GM12878 (cell line): ENCODE measurements around the gene IFI6. TPM values are rescaled to one million over a fixed set of nuclear protein-coding genes. Genes with fewer than 3 reads are reported as not detected.
A peak's percentile ranks its signal among the peaks of the same experiment; 100 is the strongest.

Experiments used
- ATAC-seq: fragments of 200-7000 bp; cut with Tn5 transposase; 3 replicates; pipeline ENCODE4 v1.9.1; 2020; ENCODE audit warnings: mild to moderate bottlenecking, moderate library complexity
- BruUV-seq: library from RNA; stranded (reverse); fragments of 400-500 nt; replicated peaks from 2 replicates; lab custom pipeline; 2021; lab: Mats Ljungman, UMichigan
- CTCF ChIA-PET: fragments of 300-600 bp; sonication (Branson Sonifier 250); formaldehyde crosslinking; extraction: SDS; loops from one replicate; lab custom pipeline; 2021; ENCODE audit warnings: inconsistent platforms; lab: Yijun Ruan, JAX
- POLR2A ChIA-PET: fragments of 350-600 bp; formaldehyde crosslinking; extraction: SDS; loops from one replicate; lab custom pipeline; 2021; ENCODE audit warnings: inconsistent platforms; lab: Charles Lee
- RAD21 ChIA-PET: fragments of 300-600 bp; sonication (Branson Sonifier 250); formaldehyde crosslinking; loops from one replicate; lab custom pipeline; 2023; ENCODE audit warnings: antibody characterized with exemption; ENCODE audit not compliant: unreplicated experiment; lab: Charles Lee
- SMC1A ChIA-PET: fragments of 300-600 bp; sonication (Branson Sonifier 250); formaldehyde crosslinking; loops from one replicate; lab custom pipeline; 2023; ENCODE audit not compliant: unreplicated experiment, uncharacterized antibody; lab: Charles Lee
- DNase-seq: peaks from one replicate; pipeline ENCODE4 v3.0.0-alpha.2; 2011; ENCODE audit warnings: low read depth, low spot score
- FAIRE-seq: peaks from 3 replicates; lab custom pipeline; 2011; peaks lifted over from hg19 to GRCh38; lab: Jason Lieb, UNC
- H2AFZ ChIP-seq: 2 replicates; pipeline ENCODE4 v1.6.0; 2011; ENCODE audit warnings: low read depth, low read length, control low read depth; ENCODE audit not compliant: control insufficient read depth
- H3K27ac ChIP-seq: 2 replicates; pipeline ENCODE4 v1.5.1; 2011; ENCODE audit warnings: control low read depth; ENCODE audit not compliant: control insufficient read depth, insufficient read depth
- H3K27me3 ChIP-seq, 2 experiments: replicated peaks in 1 of 2; 2 replicates each; pipeline versions ENCODE4 v1.6.0 to v1.6.1; 2011; ENCODE audit warnings: low read length in 1 of 2; ENCODE audit not compliant: control insufficient read depth in 2 of 2, insufficient read depth in 2 of 2
- H3K36me3 ChIP-seq, 2 experiments: 2 replicates each; pipeline ENCODE4 v1.5.1; 2011; ENCODE audit warnings: low read length in 1 of 2; ENCODE audit not compliant: control insufficient read depth in 2 of 2, insufficient read depth in 2 of 2
- H3K4me1 ChIP-seq: 2 replicates; pipeline ENCODE4 v1.6.1; 2011; ENCODE audit warnings: mild to moderate bottlenecking, low read length, moderate library complexity, mixed read lengths; ENCODE audit not compliant: control insufficient read depth, insufficient read depth
- H3K4me2 ChIP-seq: 2 replicates; pipeline ENCODE4 v1.6.0; 2011; ENCODE audit warnings: control low read depth; ENCODE audit not compliant: control insufficient read depth, insufficient read depth
- H3K4me3 ChIP-seq: fragments of 200-600 bp; sonication (generic); 2 replicates; pipeline ENCODE4 v1.5.1; 2016
- H3K79me2 ChIP-seq: 2 replicates; pipeline ENCODE4 v1.6.0; 2011; ENCODE audit warnings: low read length; ENCODE audit not compliant: control insufficient read depth, insufficient read depth
- H3K9ac ChIP-seq: 2 replicates; pipeline ENCODE4 v1.8.0; 2011; ENCODE audit warnings: low read length, control low read depth, mixed read lengths; ENCODE audit not compliant: control insufficient read depth, insufficient read depth
- H3K9me3 ChIP-seq: replicated peaks from 3 replicates; pipeline ENCODE4 v1.5.1; 2011; ENCODE audit warnings: mild to moderate bottlenecking, low read length; ENCODE audit not compliant: control insufficient read depth, insufficient read depth
- H4K20me1 ChIP-seq: 2 replicates; pipeline ENCODE4 v1.6.0; 2011; ENCODE audit not compliant: control insufficient read depth, insufficient read depth
- ATF7 ChIP-seq: fragments of 450-650 bp; IDR thresholded peaks from 2 replicates; pipeline ENCODE4 v1.6.1; 2016; ENCODE audit warnings: low read depth, mild to moderate bottlenecking
- BCL11A ChIP-seq: IDR thresholded peaks from 2 replicates; pipeline ENCODE4 v1.6.1; 2011; ENCODE audit warnings: low read depth, low read length
- BRCA1 ChIP-seq: IDR thresholded peaks from 2 replicates; pipeline ENCODE4 v1.6.1; 2011; ENCODE audit warnings: low read depth, low read length, improper control_type of control experiment
- CREM ChIP-seq: IDR thresholded peaks from 2 replicates; pipeline ENCODE4 v1.6.1; 2014; ENCODE audit warnings: antibody characterized with exemption, low read depth
- EP300 ChIP-seq, 2 experiments: fragments of 150-350 bp in 1 of 2; IDR thresholded peaks; 2 replicates each; pipeline ENCODE4 v1.6.1; 2011 to 2012; ENCODE audit warnings: low read depth in 2 of 2, low read length in 2 of 2, borderline replicate concordance in 1 of 2, improper control_type of control experiment in 1 of 2, inconsistent platforms in 1 of 2; ENCODE audit not compliant: control insufficient read depth in 1 of 2
- GATAD2B ChIP-seq: fragments of 450-650 bp; conservative IDR thresholded peaks from 2 replicates; pipeline ENCODE4 v1.6.1; 2017; ENCODE audit warnings: low read depth, mild to moderate bottlenecking, moderate library complexity
- HCFC1 ChIP-seq: fragments of 150-350 bp; IDR thresholded peaks from 2 replicates; pipeline ENCODE4 v1.6.1; 2014; ENCODE audit warnings: low read length
- HDGF ChIP-seq: fragments of 450-650 bp; IDR thresholded peaks from 2 replicates; pipeline ENCODE4 v1.6.1; 2016; ENCODE audit warnings: antibody characterized with exemption
- IKZF1 ChIP-seq: fragments of 450-650 bp; conservative IDR thresholded peaks from 2 replicates; pipeline ENCODE4 v1.6.1; 2017; ENCODE audit warnings: antibody characterized with exemption, mild to moderate bottlenecking
- JUNB ChIP-seq: IDR thresholded peaks from 2 replicates; pipeline ENCODE4 v1.6.1; 2016; ENCODE audit warnings: antibody characterized with exemption, mild to moderate bottlenecking
- MXI1 ChIP-seq: fragments of 150-350 bp; IDR thresholded peaks from 2 replicates; pipeline ENCODE4 v1.6.1; 2011; ENCODE audit warnings: low read depth, mild to moderate bottlenecking, inconsistent platforms, low read length, improper control_type of control experiment
- MYB ChIP-seq: fragments of 150-350 bp; IDR thresholded peaks from 2 replicates; pipeline ENCODE4 v1.6.1; 2014; ENCODE audit warnings: mild to moderate bottlenecking, low read depth, low read length, borderline replicate concordance
- NBN ChIP-seq: fragments of 450-650 bp; IDR thresholded peaks from 2 replicates; pipeline ENCODE4 v1.6.1; 2016
- POLR2A ChIP-seq: IDR thresholded peaks from 2 replicates; pipeline ENCODE4 v1.6.1; 2011; ENCODE audit warnings: low read depth, mild to moderate bottlenecking, low read length
- RAD51 ChIP-seq: fragments of 450-650 bp; IDR thresholded peaks from 2 replicates; pipeline ENCODE4 v1.6.1; 2016; ENCODE audit warnings: moderate library complexity, mild to moderate bottlenecking, inconsistent platforms
- RBBP5 ChIP-seq: fragments of 200-600 bp; sonication (generic); conservative IDR thresholded peaks from 2 replicates; pipeline ENCODE4 v1.6.1; 2016
- SMAD5 ChIP-seq: IDR thresholded peaks from 2 replicates; pipeline ENCODE4 v1.6.1; 2016; ENCODE audit warnings: antibody characterized with exemption, low read depth
- ZBED1 ChIP-seq: IDR thresholded peaks from 2 replicates; pipeline ENCODE4 v1.6.1; 2016; ENCODE audit warnings: borderline replicate concordance
- WGBS: methylation state at CpG from one replicate; pipeline ENCODE4 v1.1.6; 2016; ENCODE audit warnings: low lambda C conversion rate; ENCODE audit not compliant: insufficient replicate concordance, insufficient coverage; ENCODE audit errors: missing lambda C conversion rate; 5-methylcytosine and 5-hydroxymethylcytosine counted together
- in situ Hi-C: fragments of 300-500 bp; cut with MboI; formaldehyde crosslinking; loops from 9 replicates; pipeline ENCODE4 v1.14.3; 2018; ENCODE audit warnings: mixed read lengths
- intact Hi-C: fragments of 100-400 bp; cut with micrococcal nuclease; formaldehyde crosslinking; loops from one replicate; pipeline ENCODE4 v1.14.2; 2022; ENCODE audit not compliant: unreplicated experiment
- polyA plus RNA-seq, 11 experiments: library from polyadenylated mRNA; depleted of rRNA in 4 of 11; unstranded in 6 of 11; stranded (reverse) in 5 of 11; fragments of >200 nt; fragmentation: Nextera tagmentation in 4 of 11; fragmentation: Illumina TruSeq in 1 of 11; extraction: Ambion mirVana in 4 of 11; extraction: Trizol in 1 of 11; gene quantifications; 1 replicate in 1 of 11; 2 replicates in 10 of 11; pipeline versions ENCODE4 v1.2.1 to v1.2.3, GENCODE V29; 2011 to 2016; ENCODE audit warnings: inconsistent platforms in 2 of 11, missing spikeins in 2 of 11, low read depth in 1 of 11
- total RNA-seq, 4 experiments: library from RNA; depleted of rRNA in 3 of 4; stranded (reverse); fragments of >200 nt in 3 of 4; fragmentation: Illumina TruSeq in 1 of 4; extraction: Trizol in 1 of 4; gene quantifications; 2 replicates each; pipeline versions ENCODE4 v1.2.1 to v1.2.3, GENCODE V29; 2013 to 2021
- TF ChIP-seq, protein P1 (sequence below): fragments of 450-650 bp; IDR thresholded peaks from 2 replicates; pipeline ENCODE4 v1.6.1; 2017; ENCODE audit warnings: mild to moderate bottlenecking
- TF ChIP-seq, protein P2 (sequence below): fragments of 450-650 bp; formaldehyde crosslinking; IDR thresholded peaks from 2 replicates; pipeline ENCODE4 v1.5.0; 2022; ENCODE audit warnings: mild to moderate bottlenecking, missing genetic modification characterization
- TF ChIP-seq, protein P3 (sequence below): IDR thresholded peaks from 2 replicates; pipeline ENCODE4 v1.6.1; 2011; ENCODE audit warnings: low read depth, mild to moderate bottlenecking, low read length, moderate library complexity, borderline replicate concordance; ENCODE audit errors: extremely low read depth

Gene IFI6
- total and polyA plus RNA-seq, 10 of the 15 experiments (the other 5 are each of a cell fraction or from before 2014, with no cell fraction given): 5.6 to 123 (median 69.0) TPM

DNA sequence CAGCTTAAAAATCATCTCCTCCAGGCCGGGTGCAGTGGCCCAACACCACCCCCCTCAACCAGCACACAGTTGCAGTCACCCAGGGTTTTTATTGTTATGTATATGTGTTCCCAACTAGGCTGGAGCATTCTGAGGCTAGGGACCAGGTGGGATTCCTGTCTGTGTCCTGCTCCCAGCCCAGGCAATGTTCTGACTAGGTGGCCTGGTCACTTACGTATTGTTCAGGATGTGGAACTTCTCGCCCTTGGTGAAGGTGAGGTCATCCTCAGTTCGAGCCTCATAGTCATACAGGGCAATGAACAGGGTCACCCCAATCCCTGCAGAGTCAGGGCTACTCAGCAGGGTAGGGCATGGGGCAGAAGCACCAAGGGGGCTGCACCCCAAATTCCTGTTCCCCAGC, 49.2 kb downstream of the IFI6 start:
- ChIA-PET SMC1A (interaction anchor here (1.0 to 10.4 kb wide), 5 partner anchors 8 to 67 kb away, joined by 3 to 114 read pairs (median 71); no protein-coding TSS in a partner anchor), CTCF (interaction anchor here (0.7 to 17.2 kb wide), 5 partner anchors 10 to 47 kb away, joined by 3 to 208 read pairs (median 8); partner anchors contain the start of gene AHDC1), POLR2A (interaction anchor here (0.5 to 14.3 kb wide), 8 partner anchors 8 to 243 kb away, joined by 3 to 141 read pairs (median 8); no protein-coding TSS in a partner anchor), RAD21 (interaction anchor here (0.6 to 17.1 kb wide), 5 partner anchors 9 to 478 kb away, joined by 3 to 211 read pairs (median 33); partner anchors contain the start of gene AHDC1)
- H2AFZ ChIP-seq: no peak overlapping the region
- H3K4me1 ChIP-seq: peaks cover 59% of the 10 kb centered on the region
- peak overlapping the region; percentile 14; the same call in 1 of the 2 replicates for H3K9ac ChIP-seq
- DNase-seq: no peak
- in situ Hi-C loops: no loop called here
- no peak for FAIRE-seq
- H3K27me3 ChIP-seq: no peaks in the 10 kb centered on the region
- peak overlapping the region; percentile 93 for H3K4me3 ChIP-seq
- intact Hi-C loops: no loop called here
- H3K4me2 ChIP-seq: peak overlapping the region; percentile 47
- no TSS peak for BruUV-seq
- H3K9me3 ChIP-seq: no peaks in the 10 kb centered on the region
- no peaks in the 10 kb centered on the region for H4K20me1 ChIP-seq
- 26% methylated on average over 4 of the region's 4 CpGs for WGBS
- H3K79me2 ChIP-seq: peaks cover 45% of the 10 kb centered on the region
- ATAC-seq: peak; percentile 39
- H3K27ac ChIP-seq: peak overlapping the region; percentile 5; the same call in 1 of the 2 replicates
- peaks cover 3 to 8% of the 10 kb centered on the region in 2 experiments; a peak in 3 of 4 replicates for H3K36me3 ChIP-seq
- TF ChIP-seq ZBED1: peak; percentile 66; the same call in 1 of the 2 replicates
- TF ChIP-seq HDGF: no peak
- TF ChIP-seq SMAD5: no peak
- peak; percentile 28; the same call in 1 of the 2 replicates for TF ChIP-seq GATAD2B
- peak; percentile 83 for TF ChIP-seq ATF7
- no peak for TF ChIP-seq MXI1
- TF ChIP-seq RAD51: no peak
- no peak for TF ChIP-seq BRCA1
- TF ChIP-seq, protein P1, sequence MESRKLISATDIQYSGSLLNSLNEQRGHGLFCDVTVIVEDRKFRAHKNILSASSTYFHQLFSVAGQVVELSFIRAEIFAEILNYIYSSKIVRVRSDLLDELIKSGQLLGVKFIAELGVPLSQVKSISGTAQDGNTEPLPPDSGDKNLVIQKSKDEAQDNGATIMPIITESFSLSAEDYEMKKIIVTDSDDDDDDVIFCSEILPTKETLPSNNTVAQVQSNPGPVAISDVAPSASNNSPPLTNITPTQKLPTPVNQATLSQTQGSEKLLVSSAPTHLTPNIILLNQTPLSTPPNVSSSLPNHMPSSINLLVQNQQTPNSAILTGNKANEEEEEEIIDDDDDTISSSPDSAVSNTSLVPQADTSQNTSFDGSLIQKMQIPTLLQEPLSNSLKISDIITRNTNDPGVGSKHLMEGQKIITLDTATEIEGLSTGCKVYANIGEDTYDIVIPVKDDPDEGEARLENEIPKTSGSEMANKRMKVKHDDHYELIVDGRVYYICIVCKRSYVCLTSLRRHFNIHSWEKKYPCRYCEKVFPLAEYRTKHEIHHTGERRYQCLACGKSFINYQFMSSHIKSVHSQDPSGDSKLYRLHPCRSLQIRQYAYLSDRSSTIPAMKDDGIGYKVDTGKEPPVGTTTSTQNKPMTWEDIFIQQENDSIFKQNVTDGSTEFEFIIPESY: no peak
- TF ChIP-seq RBBP5: no peak
- TF ChIP-seq POLR2A: peak; percentile 6; the same call in 1 of the 2 replicates
- TF ChIP-seq, protein P2, sequence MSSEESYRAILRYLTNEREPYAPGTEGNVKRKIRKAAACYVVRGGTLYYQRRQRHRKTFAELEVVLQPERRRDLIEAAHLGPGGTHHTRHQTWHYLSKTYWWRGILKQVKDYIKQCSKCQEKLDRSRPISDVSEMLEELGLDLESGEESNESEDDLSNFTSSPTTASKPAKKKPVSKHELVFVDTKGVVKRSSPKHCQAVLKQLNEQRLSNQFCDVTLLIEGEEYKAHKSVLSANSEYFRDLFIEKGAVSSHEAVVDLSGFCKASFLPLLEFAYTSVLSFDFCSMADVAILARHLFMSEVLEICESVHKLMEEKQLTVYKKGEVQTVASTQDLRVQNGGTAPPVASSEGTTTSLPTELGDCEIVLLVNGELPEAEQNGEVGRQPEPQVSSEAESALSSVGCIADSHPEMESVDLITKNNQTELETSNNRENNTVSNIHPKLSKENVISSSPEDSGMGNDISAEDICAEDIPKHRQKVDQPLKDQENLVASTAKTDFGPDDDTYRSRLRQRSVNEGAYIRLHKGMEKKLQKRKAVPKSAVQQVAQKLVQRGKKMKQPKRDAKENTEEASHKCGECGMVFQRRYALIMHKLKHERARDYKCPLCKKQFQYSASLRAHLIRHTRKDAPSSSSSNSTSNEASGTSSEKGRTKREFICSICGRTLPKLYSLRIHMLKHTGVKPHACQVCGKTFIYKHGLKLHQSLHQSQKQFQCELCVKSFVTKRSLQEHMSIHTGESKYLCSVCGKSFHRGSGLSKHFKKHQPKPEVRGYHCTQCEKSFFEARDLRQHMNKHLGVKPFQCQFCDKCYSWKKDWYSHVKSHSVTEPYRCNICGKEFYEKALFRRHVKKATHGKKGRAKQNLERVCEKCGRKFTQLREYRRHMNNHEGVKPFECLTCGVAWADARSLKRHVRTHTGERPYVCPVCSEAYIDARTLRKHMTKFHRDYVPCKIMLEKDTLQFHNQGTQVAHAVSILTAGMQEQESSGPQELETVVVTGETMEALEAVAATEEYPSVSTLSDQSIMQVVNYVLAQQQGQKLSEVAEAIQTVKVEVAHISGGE (CRISPR knock-in tag): no peak
- peak; percentile 17; the same call in 1 of the 2 replicates for TF ChIP-seq CREM
- no peak for TF ChIP-seq EP300 (IDR thresholded peaks at IDR 0.05; ENCODE audit: borderline replicate concordance in 1 of 2, control insufficient read depth in 1 of 2, low read depth in 2 of 2, low read length in 2 of 2)
- no peak for TF ChIP-seq HCFC1
- TF ChIP-seq IKZF1: peak; percentile 60
- peak; percentile 34 for TF ChIP-seq JUNB
- TF ChIP-seq, protein P3, sequence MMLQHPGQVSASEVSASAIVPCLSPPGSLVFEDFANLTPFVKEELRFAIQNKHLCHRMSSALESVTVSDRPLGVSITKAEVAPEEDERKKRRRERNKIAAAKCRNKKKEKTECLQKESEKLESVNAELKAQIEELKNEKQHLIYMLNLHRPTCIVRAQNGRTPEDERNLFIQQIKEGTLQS: no peak
- TF ChIP-seq MYB: no peak
- TF ChIP-seq BCL11A: no peak
- no peak for TF ChIP-seq NBN
